Uterus (tissue), 2 donors: ENCODE data around the gene ASB8.

ENCODE experiments used
- CTCF ChIP-seq, 4 experiments: fragments of 200-600 bp in 2 of 4; fragments of 450-650 bp in 2 of 4; sonication (generic) in 2 of 4; IDR thresholded peaks; one replicate each; pipeline ENCODE4 v1.5.1; 2016 to 2019; ENCODE audit warnings: antibody characterized with exemption in 4 of 4, mild to moderate bottlenecking in 2 of 4, moderate library complexity in 1 of 4
- POLR2A ChIP-seq, 2 donors: fragments of 450-650 bp; IDR thresholded peaks; one replicate each; pipeline ENCODE4 v1.6.1; 2016; ENCODE audit warnings: antibody characterized with exemption in 2 of 2, mild to moderate bottlenecking in 1 of 2, moderate library complexity in 1 of 2

GRCh38 chr12:48135027-48135426 is 22.3 kb downstream of the ASB8 start:
- TF ChIP-seq CTCF (IDR thresholded peaks at IDR 0.05) (no peak), POLR2A (IDR thresholded peaks at IDR 0.05) (no peak)
